ENCODE results near the gene GPR146. TPM values are rescaled to one million over a fixed set of nuclear protein-coding genes. Genes with fewer than 3 reads are reported as not detected.

Gene GPR146
- total and polyA plus RNA-seq, 2 of the 13 experiments (the other 11 are each of a cell fraction or from before 2014, with no cell fraction given), result 2.0 to 15.9 TPM

DNA sequence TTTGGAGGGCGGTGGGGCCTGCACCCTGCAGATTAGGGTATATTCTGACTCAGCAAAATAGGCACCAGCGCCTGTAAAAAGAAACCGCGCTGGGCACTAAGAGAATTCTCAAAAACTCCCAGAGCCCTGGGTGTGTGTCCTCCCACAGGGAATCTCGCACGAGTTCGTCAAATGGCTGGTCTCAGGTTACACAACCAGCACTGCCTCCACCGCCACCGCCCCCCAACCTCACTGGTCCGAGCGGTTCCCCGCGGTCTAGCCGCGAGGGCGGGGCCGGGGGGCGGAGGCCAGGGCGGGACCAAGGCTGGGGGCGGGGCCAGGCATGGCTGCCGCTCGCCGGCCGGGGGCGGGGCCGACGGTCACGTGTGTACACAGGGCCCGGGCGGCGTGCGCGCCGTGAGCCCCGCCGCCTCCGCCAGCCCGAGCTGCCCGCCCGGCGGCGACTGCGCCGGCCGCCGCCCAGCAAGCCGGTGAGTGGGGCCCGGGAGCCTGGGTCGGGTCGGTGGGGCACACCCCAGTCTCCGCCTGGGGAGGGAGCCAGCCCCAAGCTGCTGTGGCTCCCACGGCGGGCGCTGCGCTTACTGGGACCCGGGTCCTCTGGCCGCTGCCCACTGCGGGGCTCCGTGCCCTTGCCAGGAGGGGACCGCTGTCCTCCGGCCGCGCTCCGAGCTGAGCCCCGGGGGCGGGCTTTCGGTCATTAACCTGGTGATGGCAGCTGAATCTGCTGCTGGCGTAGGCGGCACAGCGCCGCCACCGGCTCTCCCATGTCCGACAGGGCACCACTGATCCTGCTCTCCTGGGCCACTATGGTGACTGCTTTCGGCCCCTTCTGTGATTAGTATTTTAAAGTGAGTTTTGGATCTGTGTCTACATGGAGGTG, at the start of gene GPR146 (continued):
- TF ChIP-seq, protein P1, sequence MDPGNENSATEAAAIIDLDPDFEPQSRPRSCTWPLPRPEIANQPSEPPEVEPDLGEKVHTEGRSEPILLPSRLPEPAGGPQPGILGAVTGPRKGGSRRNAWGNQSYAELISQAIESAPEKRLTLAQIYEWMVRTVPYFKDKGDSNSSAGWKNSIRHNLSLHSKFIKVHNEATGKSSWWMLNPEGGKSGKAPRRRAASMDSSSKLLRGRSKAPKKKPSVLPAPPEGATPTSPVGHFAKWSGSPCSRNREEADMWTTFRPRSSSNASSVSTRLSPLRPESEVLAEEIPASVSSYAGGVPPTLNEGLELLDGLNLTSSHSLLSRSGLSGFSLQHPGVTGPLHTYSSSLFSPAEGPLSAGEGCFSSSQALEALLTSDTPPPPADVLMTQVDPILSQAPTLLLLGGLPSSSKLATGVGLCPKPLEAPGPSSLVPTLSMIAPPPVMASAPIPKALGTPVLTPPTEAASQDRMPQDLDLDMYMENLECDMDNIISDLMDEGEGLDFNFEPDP (CRISPR knock-in tag; conservative IDR thresholded peaks at IDR 0.05), result no peak
- TF ChIP-seq ZNF10 (CRISPR knock-in tag; IDR thresholded peaks at IDR 0.05; ENCODE audit: borderline replicate concordance, low read depth) (no peak), ZKSCAN5 (CRISPR knock-in tag; IDR thresholded peaks at IDR 0.05) (no peak), MATR3 (CRISPR knock-in tag; IDR thresholded peaks at IDR 0.05) (no peak), JUN (CRISPR knock-in tag; IDR thresholded peaks at IDR 0.05) (no peak), ZNF441 (CRISPR knock-in tag; IDR thresholded peaks at IDR 0.05; ENCODE audit: borderline replicate concordance) (no peak), ZNF83 (CRISPR knock-in tag; IDR thresholded peaks at IDR 0.05; ENCODE audit: borderline replicate concordance) (no peak), ZNF773 (CRISPR knock-in tag; IDR thresholded peaks at IDR 0.05; ENCODE audit: borderline replicate concordance) (no peak), ZNF589 (CRISPR knock-in tag; conservative IDR thresholded peaks at IDR 0.05) (no peak), YEATS2 (CRISPR knock-in tag; IDR thresholded peaks at IDR 0.05; ENCODE audit: borderline replicate concordance) (0 out of 2 replicates have a peak, but pooled peaks have one; percentile 28), RARA (CRISPR knock-in tag; IDR thresholded peaks at IDR 0.05) (no peak), ZNF430 (CRISPR knock-in tag; IDR thresholded peaks at IDR 0.05) (0 out of 2 replicates have a peak, but pooled peaks have one; percentile 41), SRSF9 (IDR thresholded peaks at IDR 0.05; ENCODE audit: borderline replicate concordance, insufficient read depth, low read depth, low read length, poor library complexity, severe bottlenecking) (no peak), YY1 (IDR thresholded peaks at IDR 0.05; ENCODE audit: insufficient read depth, insufficient replicate concordance, low read depth, low read length) (peak; percentile 40), ZNF792 (CRISPR knock-in tag; IDR thresholded peaks at IDR 0.05) (no peak)
- TF ChIP-seq, protein P2, sequence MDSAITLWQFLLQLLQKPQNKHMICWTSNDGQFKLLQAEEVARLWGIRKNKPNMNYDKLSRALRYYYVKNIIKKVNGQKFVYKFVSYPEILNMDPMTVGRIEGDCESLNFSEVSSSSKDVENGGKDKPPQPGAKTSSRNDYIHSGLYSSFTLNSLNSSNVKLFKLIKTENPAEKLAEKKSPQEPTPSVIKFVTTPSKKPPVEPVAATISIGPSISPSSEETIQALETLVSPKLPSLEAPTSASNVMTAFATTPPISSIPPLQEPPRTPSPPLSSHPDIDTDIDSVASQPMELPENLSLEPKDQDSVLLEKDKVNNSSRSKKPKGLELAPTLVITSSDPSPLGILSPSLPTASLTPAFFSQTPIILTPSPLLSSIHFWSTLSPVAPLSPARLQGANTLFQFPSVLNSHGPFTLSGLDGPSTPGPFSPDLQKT (CRISPR knock-in tag; IDR thresholded peaks at IDR 0.05; ENCODE audit: borderline replicate concordance), result no peak
- TF ChIP-seq, protein P3, sequence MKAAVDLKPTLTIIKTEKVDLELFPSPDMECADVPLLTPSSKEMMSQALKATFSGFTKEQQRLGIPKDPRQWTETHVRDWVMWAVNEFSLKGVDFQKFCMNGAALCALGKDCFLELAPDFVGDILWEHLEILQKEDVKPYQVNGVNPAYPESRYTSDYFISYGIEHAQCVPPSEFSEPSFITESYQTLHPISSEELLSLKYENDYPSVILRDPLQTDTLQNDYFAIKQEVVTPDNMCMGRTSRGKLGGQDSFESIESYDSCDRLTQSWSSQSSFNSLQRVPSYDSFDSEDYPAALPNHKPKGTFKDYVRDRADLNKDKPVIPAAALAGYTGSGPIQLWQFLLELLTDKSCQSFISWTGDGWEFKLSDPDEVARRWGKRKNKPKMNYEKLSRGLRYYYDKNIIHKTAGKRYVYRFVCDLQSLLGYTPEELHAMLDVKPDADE (CRISPR knock-in tag; IDR thresholded peaks at IDR 0.05), result no peak
- TF ChIP-seq, protein P4, sequence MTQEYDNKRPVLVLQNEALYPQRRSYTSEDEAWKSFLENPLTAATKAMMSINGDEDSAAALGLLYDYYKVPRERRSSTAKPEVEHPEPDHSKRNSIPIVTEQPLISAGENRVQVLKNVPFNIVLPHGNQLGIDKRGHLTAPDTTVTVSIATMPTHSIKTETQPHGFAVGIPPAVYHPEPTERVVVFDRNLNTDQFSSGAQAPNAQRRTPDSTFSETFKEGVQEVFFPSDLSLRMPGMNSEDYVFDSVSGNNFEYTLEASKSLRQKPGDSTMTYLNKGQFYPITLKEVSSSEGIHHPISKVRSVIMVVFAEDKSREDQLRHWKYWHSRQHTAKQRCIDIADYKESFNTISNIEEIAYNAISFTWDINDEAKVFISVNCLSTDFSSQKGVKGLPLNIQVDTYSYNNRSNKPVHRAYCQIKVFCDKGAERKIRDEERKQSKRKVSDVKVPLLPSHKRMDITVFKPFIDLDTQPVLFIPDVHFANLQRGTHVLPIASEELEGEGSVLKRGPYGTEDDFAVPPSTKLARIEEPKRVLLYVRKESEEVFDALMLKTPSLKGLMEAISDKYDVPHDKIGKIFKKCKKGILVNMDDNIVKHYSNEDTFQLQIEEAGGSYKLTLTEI (CRISPR knock-in tag; conservative IDR thresholded peaks at IDR 0.05), result no peak
- TF ChIP-seq, protein P5, sequence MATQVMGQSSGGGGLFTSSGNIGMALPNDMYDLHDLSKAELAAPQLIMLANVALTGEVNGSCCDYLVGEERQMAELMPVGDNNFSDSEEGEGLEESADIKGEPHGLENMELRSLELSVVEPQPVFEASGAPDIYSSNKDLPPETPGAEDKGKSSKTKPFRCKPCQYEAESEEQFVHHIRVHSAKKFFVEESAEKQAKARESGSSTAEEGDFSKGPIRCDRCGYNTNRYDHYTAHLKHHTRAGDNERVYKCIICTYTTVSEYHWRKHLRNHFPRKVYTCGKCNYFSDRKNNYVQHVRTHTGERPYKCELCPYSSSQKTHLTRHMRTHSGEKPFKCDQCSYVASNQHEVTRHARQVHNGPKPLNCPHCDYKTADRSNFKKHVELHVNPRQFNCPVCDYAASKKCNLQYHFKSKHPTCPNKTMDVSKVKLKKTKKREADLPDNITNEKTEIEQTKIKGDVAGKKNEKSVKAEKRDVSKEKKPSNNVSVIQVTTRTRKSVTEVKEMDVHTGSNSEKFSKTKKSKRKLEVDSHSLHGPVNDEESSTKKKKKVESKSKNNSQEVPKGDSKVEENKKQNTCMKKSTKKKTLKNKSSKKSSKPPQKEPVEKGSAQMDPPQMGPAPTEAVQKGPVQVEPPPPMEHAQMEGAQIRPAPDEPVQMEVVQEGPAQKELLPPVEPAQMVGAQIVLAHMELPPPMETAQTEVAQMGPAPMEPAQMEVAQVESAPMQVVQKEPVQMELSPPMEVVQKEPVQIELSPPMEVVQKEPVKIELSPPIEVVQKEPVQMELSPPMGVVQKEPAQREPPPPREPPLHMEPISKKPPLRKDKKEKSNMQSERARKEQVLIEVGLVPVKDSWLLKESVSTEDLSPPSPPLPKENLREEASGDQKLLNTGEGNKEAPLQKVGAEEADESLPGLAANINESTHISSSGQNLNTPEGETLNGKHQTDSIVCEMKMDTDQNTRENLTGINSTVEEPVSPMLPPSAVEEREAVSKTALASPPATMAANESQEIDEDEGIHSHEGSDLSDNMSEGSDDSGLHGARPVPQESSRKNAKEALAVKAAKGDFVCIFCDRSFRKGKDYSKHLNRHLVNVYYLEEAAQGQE (IDR thresholded peaks at IDR 0.05; ENCODE audit: borderline replicate concordance in 1 of 2, low read depth in 1 of 2, low read length in 2 of 2), result no peak

Data from HepG2 (cell line).